Iris pigment epithelial cell (primary cell): ENCODE results near the gene NUP210.

Experiments
- DNase-seq: peaks from one replicate; pipeline ENCODE4 v3.0.0-alpha.2; 2011; ENCODE audit warnings: low read depth

Gene NUP210

DNA sequence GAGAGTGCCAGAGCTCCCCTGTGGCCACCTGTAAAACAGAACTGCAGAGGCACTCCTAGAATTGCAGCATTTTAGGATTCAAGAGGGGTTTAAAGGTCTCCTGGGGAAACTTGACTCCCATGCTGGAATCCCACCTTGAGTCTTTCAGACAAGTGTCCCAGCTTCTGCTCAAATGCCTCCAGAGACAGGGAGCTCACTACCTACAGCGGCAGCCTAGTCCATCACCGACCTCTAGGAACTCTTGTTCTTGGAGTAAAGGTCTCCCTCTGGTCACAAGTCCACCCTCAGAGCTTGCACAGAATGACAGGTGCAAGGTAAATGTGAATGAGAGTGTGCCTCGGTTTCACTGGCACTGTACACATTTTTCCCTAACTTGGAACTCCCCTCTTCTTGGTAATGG, 72.0 kb downstream of the NUP210 start:
- DNase-seq, result no peak

- DNase-seq, result no peak
These were observed 72.7 kb downstream of the NUP210 start for GRCh38 chr3:13347390-13347950.

- no peak for DNase-seq
These were observed 73.4 kb downstream of the NUP210 start for GRCh38 chr3:13346481-13347389.

- no peak for DNase-seq
These were observed 74.3 kb downstream of the NUP210 start for GRCh38 chr3:13345772-13346171.

- no peak for DNase-seq
These were observed 74.8 kb downstream of the NUP210 start for GRCh38 chr3:13345284-13345683.

DNA sequence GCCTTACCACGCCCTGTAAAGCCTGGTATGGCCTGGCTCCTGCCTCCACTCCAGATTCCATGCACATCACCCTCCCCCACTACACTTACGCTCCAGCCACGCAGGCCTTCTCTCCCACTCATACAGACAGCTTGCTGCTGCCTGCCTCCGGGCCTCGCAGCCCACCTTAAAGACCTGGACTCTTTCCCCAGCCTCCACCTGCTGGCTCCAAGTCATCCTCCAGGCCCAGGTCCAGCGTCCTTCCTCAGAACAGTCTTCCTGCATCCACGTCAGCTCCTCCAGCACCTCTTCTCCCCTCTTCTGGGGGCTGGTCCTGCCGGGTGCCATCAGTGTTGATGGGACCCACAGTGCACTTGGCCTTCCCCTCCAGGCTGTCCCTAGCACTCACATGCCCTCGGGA, 75.5 kb downstream of the NUP210 start:
- DNase-seq, result no peak

- DNase-seq, result no peak
These were observed 76.5 kb downstream of the NUP210 start for GRCh38 chr3:13343601-13344000.

- no peak for DNase-seq
These were observed 78.8 kb downstream of the NUP210 start for GRCh38 chr3:13341229-13341905.

GRCh38 chr3:13339833-13340232, 80.3 kb downstream of the NUP210 start:
- no peak for DNase-seq

GRCh38 chr3:13338996-13339395, 81.1 kb downstream of the NUP210 start:
- DNase-seq, result no peak

- DNase-seq, result peak; percentile 8
These were observed 81.9 kb downstream of the NUP210 start for GRCh38 chr3:13338231-13338630.

- no peak for DNase-seq
These were observed 83.5 kb downstream of the NUP210 start for GRCh38 chr3:13336592-13336991.

DNA sequence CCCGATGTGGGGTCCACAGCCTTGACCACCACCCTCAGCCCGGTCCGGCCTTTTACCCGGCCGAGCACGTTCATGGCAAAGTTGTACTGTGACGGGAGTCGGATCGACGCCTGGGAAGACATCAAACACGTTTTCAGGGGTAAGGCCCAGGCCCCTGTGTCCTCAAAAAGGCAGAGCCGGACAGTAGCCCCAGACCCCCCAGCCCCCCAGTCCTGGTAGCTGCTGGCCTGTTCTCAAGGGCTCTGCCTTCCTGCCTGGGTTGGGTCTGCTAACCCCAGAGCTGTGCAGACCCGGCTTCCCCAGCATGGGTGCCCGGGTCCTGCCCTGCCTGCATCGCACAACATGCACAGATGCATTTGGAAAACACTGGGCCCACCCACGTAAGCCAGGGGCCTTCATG, 84.6 kb downstream of the NUP210 start:
- no peak for DNase-seq

- no peak for DNase-seq
These were observed 85.1 kb downstream of the NUP210 start for GRCh38 chr3:13335059-13335458.

DNA sequence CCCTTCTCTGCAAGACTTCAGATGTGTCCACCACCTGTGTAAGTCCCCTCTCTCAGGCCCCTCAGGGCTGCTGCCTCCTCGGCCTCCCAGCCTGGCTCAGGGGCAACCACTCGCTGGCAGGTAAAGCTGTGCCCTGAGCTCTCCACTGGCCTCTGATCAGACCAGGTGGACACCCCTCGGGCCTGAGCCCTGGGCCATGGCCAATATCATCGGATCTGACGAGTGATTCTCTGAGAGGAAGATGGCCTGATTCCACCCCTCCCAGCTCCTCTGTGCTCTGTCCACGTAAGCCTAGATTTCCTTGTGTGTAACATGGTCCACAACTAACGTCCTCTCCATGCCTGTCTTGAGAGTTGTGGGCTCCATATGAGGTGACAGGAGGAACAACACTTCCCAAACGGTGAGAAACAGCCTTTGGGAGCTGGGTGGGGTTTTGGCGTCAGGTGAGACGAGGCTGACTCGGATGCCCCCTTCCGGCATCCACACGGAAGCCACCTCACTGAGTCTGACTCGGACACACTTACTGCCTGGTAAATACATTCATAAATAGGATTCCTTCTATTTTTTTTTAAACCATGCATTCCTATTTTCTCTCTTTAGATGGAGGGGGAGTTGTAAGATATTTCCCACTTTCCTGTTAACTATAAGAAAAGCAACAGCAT, 86.8 kb downstream of the NUP210 start:
- DNase-seq, result no peak

GRCh38 chr3:13332740-13333139, 87.4 kb downstream of the NUP210 start:
- DNase-seq, result no peak

- no peak for DNase-seq
These were observed 88.0 kb downstream of the NUP210 start for GRCh38 chr3:13332158-13332557.

DNA sequence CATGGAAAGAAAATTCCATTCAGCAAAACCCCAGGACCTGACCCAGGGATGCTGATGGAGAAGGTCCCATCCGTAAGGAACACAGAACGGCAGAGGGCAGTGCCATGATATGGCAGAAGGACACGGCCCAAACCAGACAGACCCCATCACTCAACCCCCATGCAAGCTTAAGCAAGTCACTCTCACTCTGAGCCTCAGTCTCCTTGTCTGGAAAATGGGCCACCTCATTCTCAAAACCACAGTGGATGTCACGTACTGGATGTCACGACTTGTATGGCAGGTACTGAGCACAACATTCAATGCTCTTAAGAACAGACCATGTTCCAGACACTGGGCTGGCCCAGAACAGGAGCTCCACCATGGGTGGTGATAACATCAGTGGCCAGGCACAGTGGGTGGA, 90.4 kb downstream of the NUP210 start:
- DNase-seq, result no peak

DNA sequence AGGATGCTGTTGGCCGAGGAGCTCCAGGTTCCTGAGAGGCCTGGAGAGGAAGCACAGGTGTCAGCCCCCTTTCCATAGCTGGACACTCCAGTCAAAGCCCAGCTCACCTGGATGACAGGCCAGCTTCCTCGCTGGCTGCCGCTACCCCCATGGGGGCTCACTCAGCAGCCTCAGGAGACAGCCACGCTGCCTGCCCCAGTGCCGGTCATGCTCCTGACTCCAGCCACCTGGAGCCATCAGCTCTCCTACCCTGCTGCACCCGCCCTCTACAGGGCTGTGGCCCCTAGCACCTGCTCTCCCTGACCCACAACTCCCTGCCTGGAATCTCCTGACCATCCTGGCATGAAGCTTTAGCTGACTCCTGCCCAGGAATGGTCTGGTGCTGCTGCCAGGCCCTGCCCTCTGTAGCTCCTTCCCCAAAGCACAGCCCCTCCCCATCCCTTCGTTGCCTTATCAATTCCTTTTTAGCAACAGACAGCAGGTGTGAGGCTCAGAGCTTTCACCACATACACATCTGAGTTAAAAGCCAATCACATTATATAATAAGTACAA, 94.2 kb downstream of the NUP210 start:
- no peak for DNase-seq

DNA sequence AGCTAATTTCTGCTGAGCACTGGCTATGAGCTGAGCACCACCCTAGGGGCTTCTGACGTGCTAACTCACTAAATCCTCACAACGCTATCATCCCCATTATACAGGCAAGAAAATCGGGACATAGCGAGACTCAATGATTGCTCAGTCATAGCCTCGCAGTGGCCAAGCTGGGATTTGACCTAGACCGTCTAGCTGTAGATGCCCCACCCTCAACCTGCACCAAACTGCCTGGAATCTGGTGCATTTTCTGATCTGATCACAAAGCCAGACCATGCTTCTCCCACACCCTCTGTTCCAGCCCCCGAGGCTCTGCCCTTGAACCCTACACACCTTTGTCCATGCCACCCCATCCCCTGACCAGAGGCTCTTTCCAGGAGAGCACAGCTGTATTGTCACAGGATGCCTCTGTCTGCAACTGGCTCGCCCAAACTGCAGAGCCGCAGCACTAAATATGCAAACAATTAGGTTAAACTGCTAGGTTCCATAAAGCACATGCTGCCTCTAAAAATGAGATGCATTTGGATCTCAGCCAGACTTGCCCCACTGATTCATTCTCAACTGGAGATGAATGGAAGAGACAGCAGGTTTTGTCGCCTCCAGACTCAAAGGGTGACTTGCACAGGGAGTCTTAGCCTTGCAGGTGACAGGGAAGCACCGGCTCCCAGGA, 95.2 kb downstream of the NUP210 start:
- DNase-seq, result no peak

DNA sequence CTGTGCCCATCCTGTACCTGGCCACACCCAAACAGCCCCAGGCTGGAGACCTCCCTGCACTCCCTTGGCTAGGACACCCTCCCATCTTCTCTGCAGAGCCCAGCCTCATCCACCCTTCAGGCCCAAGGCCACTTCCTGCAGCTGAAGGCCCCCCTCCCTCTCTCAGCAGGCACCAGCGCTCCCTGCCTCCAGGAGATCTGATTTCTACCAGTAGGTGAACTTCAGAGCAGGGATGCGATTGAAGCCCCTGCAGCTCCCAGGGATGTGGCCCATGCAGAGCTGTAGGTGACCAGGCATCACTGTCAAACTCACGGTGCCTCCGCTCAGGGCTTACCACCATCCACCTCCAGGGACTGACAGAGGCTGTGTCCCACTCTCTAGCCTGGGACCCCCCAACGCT, 96.3 kb downstream of the NUP210 start:
- DNase-seq, result no peak

GRCh38 chr3:13322324-13322723, 97.8 kb downstream of the NUP210 start:
- no peak for DNase-seq
